Globus pallidus (tissue), 1 donor: ENCODE data around the gene FIGN.

Source experiments
- DNase-seq: peaks from one replicate; pipeline ENCODE4 v3.0.0-alpha.2; 2015; ENCODE audit warnings: low spot score

Gene FIGN

GRCh38 chr2:163611557-163611906 lies 124.3 kb downstream of the FIGN start:
- DNase-seq: no peak

DNA sequence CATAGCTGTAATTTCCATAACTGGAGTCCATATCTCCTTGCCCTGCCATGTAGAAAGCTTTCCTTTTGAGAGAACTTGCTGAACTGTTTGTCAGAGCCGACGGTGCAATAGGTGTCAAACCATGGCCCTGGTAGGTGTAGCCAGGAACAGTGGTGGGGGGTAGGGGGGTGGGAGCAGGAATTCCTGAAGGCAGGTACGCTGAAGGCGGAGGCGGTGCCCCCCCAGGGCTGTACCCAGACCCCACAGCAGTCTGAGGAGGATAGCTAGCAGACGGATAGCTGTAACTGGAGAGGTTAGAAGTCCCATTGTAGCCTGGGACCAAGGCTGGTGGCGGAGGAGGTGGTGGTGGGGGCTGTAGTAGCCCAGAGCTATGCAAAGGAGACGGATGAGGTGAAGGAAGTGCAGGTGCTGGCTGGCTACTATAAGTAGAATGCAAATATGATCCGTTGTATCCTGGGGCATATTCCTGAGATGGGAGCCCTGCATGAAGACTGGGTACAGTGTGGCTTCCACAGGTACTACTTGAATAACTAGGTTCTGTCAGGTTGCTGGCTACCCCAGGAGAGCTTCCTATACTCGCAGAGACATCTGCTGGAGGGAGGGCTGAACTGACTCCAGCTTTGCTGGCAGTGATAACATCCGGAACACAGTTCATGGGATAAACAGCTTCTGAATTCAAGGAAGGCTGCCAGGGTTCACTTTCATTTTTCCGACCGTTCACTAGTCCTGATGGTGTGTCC lies 124.8 kb downstream of the FIGN start:
- DNase-seq: peak; percentile 70

GRCh38 chr2:163607630-163608029 lies 128.2 kb downstream of the FIGN start:
- DNase-seq: no peak

GRCh38 chr2:163606878-163607277 lies 128.9 kb downstream of the FIGN start:
- no peak for DNase-seq

DNA sequence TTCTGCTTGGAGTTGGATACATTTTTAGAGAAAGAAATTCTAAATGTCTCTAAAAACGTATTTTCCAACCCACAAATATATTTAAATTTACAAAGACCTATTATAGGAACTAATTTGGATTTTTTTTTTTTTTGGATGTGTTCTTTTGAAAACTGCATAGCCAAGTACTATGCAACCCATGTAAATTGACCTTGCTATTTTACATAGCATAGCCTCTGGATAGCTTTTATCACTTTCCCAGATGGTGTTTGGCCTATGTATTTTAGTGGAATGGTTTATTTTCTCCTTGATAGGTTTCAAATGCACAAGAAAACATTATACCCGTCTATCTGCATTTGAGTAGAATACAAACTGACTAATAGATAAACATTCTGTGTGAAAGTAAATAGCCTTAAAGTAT lies 130.0 kb downstream of the FIGN start:
- DNase-seq: no peak

DNA sequence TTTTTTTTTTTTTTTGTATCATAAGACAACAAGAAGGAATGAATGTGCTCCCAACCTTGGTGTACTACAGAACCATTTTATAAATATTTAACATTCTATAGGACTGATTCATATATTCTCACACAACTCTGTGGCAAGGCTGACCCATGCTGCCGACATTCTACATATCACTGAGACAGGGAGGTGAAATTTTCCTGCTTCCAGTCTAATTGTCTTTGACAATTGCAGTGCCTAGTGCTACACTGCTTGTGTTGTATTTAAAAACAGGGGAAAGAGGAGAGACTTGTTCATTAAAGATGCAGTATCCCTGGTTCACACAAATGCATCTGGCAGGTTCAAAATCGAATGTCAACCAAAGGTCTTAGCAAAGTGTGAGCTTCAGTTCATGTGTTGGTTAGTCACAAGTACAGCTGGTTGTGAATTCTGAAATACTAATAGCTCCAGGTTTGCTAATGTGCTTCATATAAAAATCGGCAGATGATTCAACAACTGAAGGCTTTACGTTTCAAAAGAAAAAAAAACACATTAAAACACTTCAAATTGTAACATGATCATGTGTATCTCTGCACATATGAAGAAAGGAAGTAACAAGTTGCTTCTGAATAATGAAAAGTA lies 130.8 kb downstream of the FIGN start:
- DNase-seq: no peak

- no peak for DNase-seq
Observed at GRCh38 chr2:163602196-163602595, 133.6 kb downstream of the FIGN start.

DNA sequence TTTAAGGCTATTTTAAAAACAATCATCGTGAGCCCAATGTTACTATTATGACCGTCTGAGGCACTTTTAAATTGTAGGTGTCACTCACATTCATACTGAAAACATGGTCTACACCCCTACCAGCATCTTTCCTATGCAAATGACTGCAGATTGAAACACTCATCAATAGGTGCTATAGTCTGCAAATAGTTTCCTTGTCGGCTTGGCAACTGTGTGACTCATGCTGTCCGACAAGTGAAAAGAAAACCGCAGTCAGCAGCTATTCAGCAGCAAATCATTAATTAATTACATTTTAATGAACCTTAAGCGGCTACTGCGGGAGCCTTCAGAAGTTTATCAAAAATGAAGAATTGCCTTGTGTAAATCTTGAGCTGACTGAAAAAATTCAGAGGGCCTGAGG lies 134.4 kb downstream of the FIGN start:
- DNase-seq: no peak

GRCh38 chr2:163600801-163601200 lies 135.0 kb downstream of the FIGN start:
- no peak for DNase-seq

DNA sequence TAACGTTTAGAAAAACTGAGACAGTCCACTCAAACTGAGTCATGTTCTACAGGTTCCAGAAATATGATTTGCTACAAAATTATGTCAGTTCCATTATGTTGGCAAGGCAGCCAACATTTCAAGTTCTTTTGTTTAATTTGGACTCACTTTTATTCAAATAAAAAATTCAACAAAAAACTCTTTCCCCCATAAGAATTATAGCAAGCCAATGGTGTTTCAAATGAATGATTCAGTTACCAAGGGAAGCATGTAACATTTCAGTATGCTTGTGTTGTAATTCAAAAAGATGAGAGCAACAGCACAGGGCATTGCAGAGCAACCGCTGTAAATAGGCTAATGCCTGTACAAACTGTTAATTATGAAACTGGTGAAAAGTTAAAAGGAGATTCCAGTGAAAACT lies 140.8 kb downstream of the FIGN start:
- no peak for DNase-seq

- DNase-seq: no peak
Observed at GRCh38 chr2:163594497-163594896, 141.3 kb downstream of the FIGN start.

DNA sequence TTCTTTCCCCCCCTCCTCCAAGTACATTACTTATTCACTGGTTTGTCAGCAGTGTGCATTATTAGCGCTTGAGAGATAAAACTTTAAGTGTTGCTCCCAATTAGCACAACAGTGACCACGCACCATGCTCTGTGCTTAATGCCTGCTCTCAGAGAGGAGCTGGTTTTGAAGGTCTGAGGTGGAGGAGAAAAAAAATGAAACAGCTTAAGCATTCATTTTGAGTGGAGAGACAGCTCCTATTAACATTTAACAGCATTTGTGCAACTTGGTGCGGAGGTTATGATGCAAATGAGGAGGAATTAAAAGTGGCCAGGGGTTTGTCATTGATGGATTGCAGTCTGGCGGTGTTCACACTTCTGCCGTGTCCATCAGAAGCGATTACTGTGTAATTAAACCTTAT lies 141.8 kb downstream of the FIGN start:
- no peak for DNase-seq

GRCh38 chr2:163592954-163593622 lies 142.7 kb downstream of the FIGN start:
- no peak for DNase-seq

GRCh38 chr2:163591461-163591860 lies 144.3 kb downstream of the FIGN start:
- DNase-seq: no peak

DNA sequence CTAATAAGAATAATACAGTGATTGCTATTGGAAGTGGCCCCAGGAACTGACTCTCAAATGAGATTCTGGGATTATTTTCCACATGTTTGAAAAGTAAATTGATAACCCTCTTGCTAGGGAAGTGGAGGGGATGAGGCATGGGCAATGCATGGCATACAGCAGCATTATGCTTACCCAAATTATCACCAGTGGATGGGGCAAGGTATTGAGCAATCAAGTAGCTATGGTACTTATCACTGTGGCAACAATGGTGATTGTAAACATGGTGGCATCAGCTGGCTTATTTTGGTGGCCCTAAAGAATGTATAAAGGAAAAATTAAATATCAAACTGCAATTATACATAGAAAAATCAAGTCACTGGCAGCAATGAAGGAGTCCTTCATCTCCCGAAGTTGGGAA lies 155.1 kb downstream of the FIGN start:
- no peak for DNase-seq

GRCh38 chr2:163574309-163574708 lies 161.5 kb downstream of the FIGN start:
- DNase-seq: no peak

DNA sequence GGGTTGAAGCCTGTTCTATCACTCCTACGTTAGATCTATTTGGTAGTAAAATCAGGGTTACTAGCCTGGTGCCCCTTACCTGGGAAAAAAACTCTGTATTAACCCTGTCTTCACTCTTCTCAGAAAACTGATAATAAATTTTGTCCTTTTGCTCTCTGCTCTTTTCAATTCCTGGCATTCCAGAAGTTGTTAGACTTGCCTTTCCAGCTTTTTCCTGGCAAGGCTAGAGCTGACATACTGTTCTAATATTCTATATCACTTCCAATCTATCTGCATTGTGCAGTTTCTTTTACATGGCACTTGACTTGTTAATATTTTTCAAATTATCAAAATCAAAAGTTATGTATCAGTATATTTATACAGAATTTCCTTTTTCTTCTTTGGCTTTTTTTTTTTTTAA lies 162.2 kb downstream of the FIGN start:
- no peak for DNase-seq

DNA sequence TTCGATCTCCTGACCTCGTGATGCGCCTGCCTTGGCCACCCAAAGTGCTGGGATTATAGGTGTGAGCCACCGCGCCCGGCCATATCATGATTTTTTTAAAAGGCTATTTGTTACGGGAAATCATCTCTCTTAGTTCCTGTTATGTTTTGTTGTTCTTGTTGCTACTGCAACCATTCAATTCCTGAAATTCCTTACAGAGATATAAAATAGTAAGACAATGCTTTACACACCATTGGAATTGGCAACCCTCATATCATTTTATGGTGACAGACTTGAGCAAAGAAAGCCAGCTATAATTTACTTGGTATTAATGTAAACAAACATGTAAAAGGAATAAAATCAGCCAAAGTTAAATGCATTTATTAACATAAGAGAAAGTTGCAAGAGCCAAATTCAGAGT lies 163.0 kb downstream of the FIGN start:
- no peak for DNase-seq

DNA sequence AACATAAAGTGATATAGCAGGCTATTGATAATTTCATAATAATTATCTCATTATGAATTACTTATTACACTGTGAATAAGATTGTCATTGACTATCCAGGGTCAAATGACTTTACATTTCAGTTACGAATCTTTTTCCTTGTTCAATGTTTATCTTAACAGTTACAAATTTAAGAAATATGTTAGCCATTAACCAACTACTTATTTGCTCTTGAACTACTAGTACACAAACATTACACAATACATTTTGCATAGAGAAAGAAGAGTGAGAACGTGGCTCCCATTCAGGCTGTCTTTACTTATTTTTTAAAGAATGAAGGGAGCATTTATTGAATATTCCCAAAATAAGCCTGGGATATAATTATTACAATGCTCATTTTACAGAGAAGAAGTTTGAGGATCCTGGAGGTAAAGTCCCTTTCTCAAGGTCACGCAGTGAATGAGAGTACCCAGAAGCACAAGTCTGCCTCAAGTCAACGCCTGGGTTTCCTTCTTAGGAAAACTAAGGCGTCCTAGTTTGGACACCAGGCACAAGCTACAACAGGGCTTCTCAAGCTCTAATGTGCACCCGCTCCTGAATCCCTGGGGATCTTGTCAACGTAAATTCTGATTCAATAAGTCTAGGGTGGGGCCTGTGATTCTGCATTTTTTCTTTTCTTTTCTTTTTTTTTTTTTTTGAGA lies 164.2 kb downstream of the FIGN start:
- DNase-seq: no peak

- no peak for DNase-seq
Observed at GRCh38 chr2:163570391-163570790, 165.4 kb downstream of the FIGN start.

GRCh38 chr2:163565192-163565591 lies 170.6 kb downstream of the FIGN start:
- peak; percentile 16 for DNase-seq

DNA sequence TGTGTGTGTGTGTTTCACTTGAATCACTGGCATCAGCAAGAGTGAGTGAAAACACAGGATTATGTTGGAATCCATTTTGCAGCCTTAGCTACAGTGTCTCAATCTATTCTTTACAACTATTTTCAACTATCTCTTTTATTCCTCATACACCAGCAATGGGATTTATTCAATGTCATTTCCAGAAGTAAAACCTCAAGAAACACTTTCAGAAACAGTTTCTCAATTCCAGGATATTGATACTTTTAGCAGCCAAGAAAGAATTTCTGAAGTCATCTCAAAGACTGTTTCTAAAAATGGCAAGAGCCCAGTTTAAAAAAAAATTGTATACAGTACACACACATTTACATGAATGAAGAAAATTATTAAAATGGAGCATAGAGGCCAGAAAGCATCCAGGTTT lies 171.6 kb downstream of the FIGN start:
- no peak for DNase-seq

DNA sequence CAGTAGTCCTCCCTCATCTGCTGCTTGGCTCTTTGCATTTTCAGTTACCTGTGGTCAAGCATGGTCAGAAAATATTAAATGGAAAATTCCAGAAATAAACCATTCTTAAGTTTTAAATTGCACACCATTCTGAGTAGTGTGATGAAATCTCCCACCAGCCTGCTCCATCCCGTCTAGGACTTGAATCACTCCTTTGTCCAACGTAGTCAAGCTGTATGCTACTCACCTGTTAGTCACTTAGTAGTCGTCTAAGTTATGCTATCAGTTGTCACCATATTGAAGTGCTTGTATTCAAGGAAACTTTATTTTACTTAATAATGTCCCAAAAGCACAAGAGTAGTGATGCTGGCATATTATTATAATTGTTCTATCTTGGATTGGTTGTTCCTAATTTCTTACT lies 172.5 kb downstream of the FIGN start:
- DNase-seq: no peak
